ENCODE data around the gene SPANXN3. TPM values are rescaled to one million over a fixed set of nuclear protein-coding genes. Genes with fewer than 3 reads are reported as not detected.

Gene SPANXN3
- total and polyA plus RNA-seq, 2 experiments from 2014 or later: not detected

DNA sequence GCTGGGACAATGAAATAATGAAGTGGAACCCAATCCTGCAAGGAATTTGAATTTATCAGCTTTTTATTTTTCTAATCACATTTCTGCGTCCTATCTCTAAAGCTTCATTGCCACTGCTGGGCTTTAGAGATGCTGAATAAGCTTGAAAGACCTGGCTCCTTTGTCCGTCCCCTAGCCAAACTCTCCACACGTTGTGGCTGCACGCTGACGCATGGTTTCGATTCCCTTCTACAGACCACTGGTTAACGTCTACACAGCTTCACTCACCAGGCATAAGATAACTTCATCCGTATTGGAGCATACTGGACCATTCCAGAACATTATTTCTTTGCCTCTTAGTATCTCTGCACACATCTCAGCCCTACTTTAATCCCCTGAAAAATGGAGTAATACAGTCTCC lies 31.2 kb downstream of the SPANXN3 start:
- Mint-ChIP-seq H3K4me1 (no peaks in the 10 kb centered on the region), H3K27ac (no peak overlapping the region), H3K9me3 (peaks cover 34% of the 10 kb centered on the region), H3K4me3 (no peak overlapping the region), H3K27me3 (ENCODE audit: insufficient read depth, low read depth, poor library complexity) (no peaks in the 10 kb centered on the region), H3K36me3 (ENCODE audit: low read depth) (no peaks in the 10 kb centered on the region)
- TF ChIP-seq CREB1 (CRISPR knock-in tag; IDR thresholded peaks at IDR 0.05; ENCODE audit: low read depth) (no peak), REST (IDR thresholded peaks at IDR 0.05; ENCODE audit: unreplicated experiment) (no peak)
- H3K27me3 ChIP-seq (ENCODE audit: insufficient read depth): no peaks in the 10 kb centered on the region
- peaks cover 9% of the 10 kb centered on the region; the same call in 1 of the 2 replicates for H3K4me1 ChIP-seq (ENCODE audit: insufficient read depth)
- H2AFZ ChIP-seq: no peak overlapping the region
- H4K20me1 ChIP-seq (replicated peaks; ENCODE audit: insufficient read depth): no peaks in the 10 kb centered on the region
- H3F3A ChIP-seq (replicated peaks; ENCODE audit: low read depth): no peaks in the 10 kb centered on the region
- no peak overlapping the region for H3K4me3 ChIP-seq
- no peak for DNase-seq (ENCODE audit: low spot score)
- no peaks in the 10 kb centered on the region for H3K9me2 ChIP-seq (ENCODE audit: insufficient read depth)
- no peak for ATAC-seq
- H3K27ac ChIP-seq (ENCODE audit: low read depth): no peak overlapping the region
- H3K79me2 ChIP-seq (replicated peaks; ENCODE audit: insufficient read depth): no peaks in the 10 kb centered on the region
- no peaks in the 10 kb centered on the region for H3K36me3 ChIP-seq (ENCODE audit: insufficient read depth)
- no peak overlapping the region for H3K4me2 ChIP-seq

GRCh38 chrX:143476751-143477150 lies 40.5 kb downstream of the SPANXN3 start:
- H3K27me3 Mint-ChIP-seq (ENCODE audit: insufficient read depth, low read depth, poor library complexity): no peaks in the 10 kb centered on the region
- no peaks in the 10 kb centered on the region; the same call in 2 of the 3 replicates for H3K36me3 Mint-ChIP-seq (ENCODE audit: low read depth)
- no peak overlapping the region for H2AFZ ChIP-seq
- H4K20me1 ChIP-seq (replicated peaks; ENCODE audit: insufficient read depth): no peaks in the 10 kb centered on the region
- no peaks in the 10 kb centered on the region for H3F3A ChIP-seq (replicated peaks; ENCODE audit: low read depth)
- no peaks in the 10 kb centered on the region for H3K4me1 Mint-ChIP-seq
- DNase-seq (ENCODE audit: low spot score): no peak
- H3K9me2 ChIP-seq (ENCODE audit: insufficient read depth): no peaks in the 10 kb centered on the region
- no peak overlapping the region for H3K4me3 ChIP-seq
- no peak overlapping the region for H3K4me2 ChIP-seq
- no peaks in the 10 kb centered on the region for H3K4me1 ChIP-seq (ENCODE audit: insufficient read depth)
- H3K79me2 ChIP-seq (replicated peaks; ENCODE audit: insufficient read depth): no peaks in the 10 kb centered on the region
- H3K27me3 ChIP-seq (ENCODE audit: insufficient read depth): no peaks in the 10 kb centered on the region
- H3K27ac Mint-ChIP-seq: no peak overlapping the region
- no peak for ATAC-seq
- H3K9me3 Mint-ChIP-seq: peaks cover 32% of the 10 kb centered on the region
- no peak overlapping the region for H3K4me3 Mint-ChIP-seq
- H3K36me3 ChIP-seq (ENCODE audit: insufficient read depth): no peaks in the 10 kb centered on the region
- H3K27ac ChIP-seq (ENCODE audit: low read depth): no peak overlapping the region
- TF ChIP-seq ETS1 (IDR thresholded peaks at IDR 0.05) (no peak), ZNF114 (CRISPR knock-in tag; IDR thresholded peaks at IDR 0.05) (no peak), NANOG (IDR thresholded peaks at IDR 0.05; ENCODE audit: borderline replicate concordance) (no peak), EZH2 (IDR thresholded peaks at IDR 0.05; ENCODE audit: low read depth, unreplicated experiment) (no peak), REST (IDR thresholded peaks at IDR 0.05; ENCODE audit: unreplicated experiment) (no peak), ZNF331 (CRISPR knock-in tag; IDR thresholded peaks at IDR 0.05; ENCODE audit: low read depth) (no peak), JUNB (IDR thresholded peaks at IDR 0.05; ENCODE audit: unreplicated experiment) (no peak), POLR2AphosphoS5 (IDR thresholded peaks at IDR 0.05; ENCODE audit: low read depth) (no peak), CREB1 (CRISPR knock-in tag; IDR thresholded peaks at IDR 0.05; ENCODE audit: low read depth) (no peak), STAT1 (IDR thresholded peaks at IDR 0.05; ENCODE audit: unreplicated experiment) (no peak), EZH2phosphoT487 (IDR thresholded peaks at IDR 0.05; ENCODE audit: unreplicated experiment) (no peak)
- TF ChIP-seq, protein P1, sequence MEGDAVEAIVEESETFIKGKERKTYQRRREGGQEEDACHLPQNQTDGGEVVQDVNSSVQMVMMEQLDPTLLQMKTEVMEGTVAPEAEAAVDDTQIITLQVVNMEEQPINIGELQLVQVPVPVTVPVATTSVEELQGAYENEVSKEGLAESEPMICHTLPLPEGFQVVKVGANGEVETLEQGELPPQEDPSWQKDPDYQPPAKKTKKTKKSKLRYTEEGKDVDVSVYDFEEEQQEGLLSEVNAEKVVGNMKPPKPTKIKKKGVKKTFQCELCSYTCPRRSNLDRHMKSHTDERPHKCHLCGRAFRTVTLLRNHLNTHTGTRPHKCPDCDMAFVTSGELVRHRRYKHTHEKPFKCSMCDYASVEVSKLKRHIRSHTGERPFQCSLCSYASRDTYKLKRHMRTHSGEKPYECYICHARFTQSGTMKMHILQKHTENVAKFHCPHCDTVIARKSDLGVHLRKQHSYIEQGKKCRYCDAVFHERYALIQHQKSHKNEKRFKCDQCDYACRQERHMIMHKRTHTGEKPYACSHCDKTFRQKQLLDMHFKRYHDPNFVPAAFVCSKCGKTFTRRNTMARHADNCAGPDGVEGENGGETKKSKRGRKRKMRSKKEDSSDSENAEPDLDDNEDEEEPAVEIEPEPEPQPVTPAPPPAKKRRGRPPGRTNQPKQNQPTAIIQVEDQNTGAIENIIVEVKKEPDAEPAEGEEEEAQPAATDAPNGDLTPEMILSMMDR (conservative IDR thresholded peaks at IDR 0.05; ENCODE audit: low read depth in 2 of 2): no peak
